RPMI7951 (cell line): ENCODE measurements around the gene ROPN1L. TPM values are rescaled to one million over a fixed set of nuclear protein-coding genes. Genes with fewer than 3 reads are reported as not detected.
"Not testable (repeated sequence)": the region's sequence is repeated elsewhere in the genome, so short reads cannot be mapped to it uniquely, and the experiment has no call there.

Experiments
- DNase-seq: peaks from one replicate; pipeline ENCODE4 v3.0.0-alpha.2; 2012; ENCODE audit warnings: low read depth
- total RNA-seq: library from RNA; depleted of rRNA; stranded (reverse); fragments of >200 nt; shearing (Covaris generic); gene quantifications from 2 replicates; pipeline ENCODE4 v1.2.3, GENCODE V29; 2014; rRNA removed

Gene ROPN1L
- 0.59 and 0.84 TPM in 2 replicates for total RNA-seq

- DNase-seq: peak; percentile 80
Observed at GRCh38 chr5:10441083-10441991, at the start of gene ROPN1L. Gene ROPN1L, plus strand, starts transcription at chr5:10441879. Its CDS starts 289 bp downstream, at chr5:10442168.

GRCh38 chr5:10392567-10393328, 48.9 kb upstream of the ROPN1L start:
- DNase-seq: not testable (repeated sequence)

- DNase-seq: no peak
Observed at GRCh38 chr5:10393491-10393890, 48.2 kb upstream of the ROPN1L start.

GRCh38 chr5:10396552-10396951, 45.1 kb upstream of the ROPN1L start:
- DNase-seq: no peak

- DNase-seq: no peak
Observed at GRCh38 chr5:10399839-10400238, 41.8 kb upstream of the ROPN1L start.

- DNase-seq: no peak
Observed at GRCh38 chr5:10400411-10400810, 41.3 kb upstream of the ROPN1L start.

GRCh38 chr5:10400831-10401230, 40.8 kb upstream of the ROPN1L start:
- DNase-seq: no peak

- no peak for DNase-seq
Observed at GRCh38 chr5:10401498-10401897, 40.2 kb upstream of the ROPN1L start.

- DNase-seq: no peak
Observed at GRCh38 chr5:10403829-10404228, 37.9 kb upstream of the ROPN1L start.

GRCh38 chr5:10406651-10407050, 35.0 kb upstream of the ROPN1L start:
- no peak for DNase-seq

GRCh38 chr5:10409504-10409903, 32.2 kb upstream of the ROPN1L start:
- DNase-seq: no peak

- DNase-seq: no peak
Observed at GRCh38 chr5:10410662-10411061, 31.0 kb upstream of the ROPN1L start.

- DNase-seq: no peak
Observed at GRCh38 chr5:10411336-10411735, 30.3 kb upstream of the ROPN1L start.

GRCh38 chr5:10416868-10417267, 24.8 kb upstream of the ROPN1L start:
- DNase-seq: no peak

GRCh38 chr5:10418654-10419345, 22.9 kb upstream of the ROPN1L start:
- DNase-seq: no peak

GRCh38 chr5:10420468-10420867, 21.2 kb upstream of the ROPN1L start:
- no peak for DNase-seq

- DNase-seq: peak; percentile 2
Observed at GRCh38 chr5:10420932-10421331, 20.7 kb upstream of the ROPN1L start.

- DNase-seq: no peak
Observed at GRCh38 chr5:10421896-10422691, 19.6 kb upstream of the ROPN1L start.

GRCh38 chr5:10423022-10423421, 18.7 kb upstream of the ROPN1L start:
- DNase-seq: no peak

- DNase-seq: peak; percentile 41
Observed at GRCh38 chr5:10424124-10424731, 17.5 kb upstream of the ROPN1L start.

- no peak for DNase-seq
Observed at GRCh38 chr5:10427201-10427600, 14.5 kb upstream of the ROPN1L start.
